Stimulated activated naive CD4-positive, alpha-beta T cell treated with Interleukin-2 at 50 U/mL for 16 hours (primary cell): ENCODE results near the gene METTL14.

Experiments used
- DNase-seq: peaks from one replicate; lab custom pipeline; 2025; lab: John Stamatoyannopoulos, UW

Gene METTL14

DNA sequence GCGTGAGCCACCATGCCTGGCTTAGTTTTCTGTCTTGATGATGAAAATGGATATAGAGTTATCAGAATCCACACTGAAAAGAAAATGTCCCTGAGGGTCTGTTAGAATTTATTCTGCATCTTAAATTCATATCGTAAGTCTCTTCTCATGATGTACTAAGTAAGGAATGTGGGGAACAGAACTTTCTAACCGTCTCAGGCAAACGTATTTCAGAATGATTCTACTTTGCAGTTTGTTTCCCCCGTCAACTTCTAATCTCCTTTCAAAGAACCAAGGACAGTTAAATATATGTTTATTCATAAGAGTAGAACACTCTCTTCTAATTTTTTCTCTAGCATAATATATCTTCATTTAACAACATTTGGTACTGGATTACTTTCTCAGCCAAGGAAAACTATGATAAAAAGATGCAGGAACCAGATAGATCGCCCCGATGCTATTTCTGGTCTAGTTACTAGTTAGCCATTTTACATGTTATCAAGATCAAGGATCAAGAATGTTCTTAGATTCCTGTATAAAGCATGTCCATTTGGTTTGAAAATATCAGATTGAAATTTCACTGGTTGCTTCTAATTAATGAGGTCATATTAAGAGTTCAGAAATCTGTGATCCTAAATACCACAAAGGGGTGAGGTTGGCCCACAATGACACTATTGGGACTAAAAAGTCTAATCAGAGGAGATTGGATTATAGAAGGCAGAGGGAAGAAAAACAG lies 49.5 kb downstream of the METTL14 start:
- DNase-seq, result no peak

DNA sequence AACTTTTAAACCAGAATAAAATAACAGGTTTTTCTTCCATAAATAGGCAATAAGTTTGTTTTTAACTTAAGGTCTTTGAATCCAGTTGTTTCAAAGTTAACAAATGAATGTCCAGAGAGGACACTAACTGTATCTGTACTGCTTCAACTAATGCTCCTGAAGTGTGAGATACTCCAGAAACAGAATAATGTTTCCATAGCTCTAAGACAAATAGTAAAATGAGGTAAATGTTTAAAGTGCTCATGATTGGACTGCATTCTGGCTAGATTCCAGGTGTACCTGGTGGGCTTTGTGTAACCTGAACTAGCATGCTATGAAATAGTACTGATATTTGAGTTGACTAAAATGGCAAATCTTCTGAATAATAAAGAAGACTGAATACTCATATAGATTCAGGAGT lies 51.7 kb downstream of the METTL14 start:
- no peak for DNase-seq

GRCh38 chr4:118738090-118738489 lies 52.9 kb downstream of the METTL14 start:
- DNase-seq, result no peak

- no peak for DNase-seq
Measured at GRCh38 chr4:118739022-118739713, 54.0 kb downstream of the METTL14 start.

DNA sequence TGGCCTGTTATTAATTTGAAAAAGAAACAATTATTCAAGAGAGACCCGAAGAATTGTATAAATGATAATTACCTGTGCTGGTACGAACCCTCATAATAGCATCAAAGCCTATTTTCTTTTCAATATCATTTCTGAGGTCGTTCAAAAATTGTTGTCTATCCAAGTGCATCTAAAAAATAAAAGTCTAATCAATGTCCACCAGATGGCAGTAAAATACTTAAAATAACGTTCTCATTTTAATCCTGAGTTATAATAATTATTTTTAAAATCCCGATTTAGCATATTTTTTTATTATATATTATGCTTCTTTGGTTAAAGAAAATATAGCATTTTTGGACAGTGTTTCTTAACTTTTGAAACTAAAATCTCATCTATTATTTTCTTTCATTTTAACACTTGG lies 55.7 kb downstream of the METTL14 start:
- no peak for DNase-seq

DNA sequence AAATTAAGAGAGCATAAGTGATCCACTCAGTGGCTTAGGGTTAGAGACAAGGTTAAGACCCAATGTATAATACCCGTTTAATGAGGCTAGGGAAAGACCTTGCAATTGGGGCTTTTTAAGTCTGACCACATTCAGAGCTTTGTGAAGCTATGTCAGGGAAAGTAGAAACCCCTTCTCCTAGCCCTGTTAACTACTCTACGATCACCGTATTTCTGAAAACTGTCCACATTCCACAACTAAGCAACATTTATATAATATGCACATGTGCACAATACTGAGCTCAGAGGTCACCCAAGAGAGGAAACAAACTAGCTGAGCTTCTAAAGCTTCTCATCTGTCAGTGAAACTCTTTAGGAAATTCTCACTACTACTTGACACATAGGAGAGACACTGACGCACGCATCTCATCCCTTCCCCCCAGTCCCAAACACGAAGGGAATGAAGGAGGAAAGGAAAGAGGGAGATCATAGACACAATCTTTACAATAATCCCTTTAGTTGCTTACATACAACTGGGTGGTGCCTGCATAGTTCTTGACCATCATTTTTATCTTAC lies 56.2 kb downstream of the METTL14 start:
- DNase-seq, result no peak

DNA sequence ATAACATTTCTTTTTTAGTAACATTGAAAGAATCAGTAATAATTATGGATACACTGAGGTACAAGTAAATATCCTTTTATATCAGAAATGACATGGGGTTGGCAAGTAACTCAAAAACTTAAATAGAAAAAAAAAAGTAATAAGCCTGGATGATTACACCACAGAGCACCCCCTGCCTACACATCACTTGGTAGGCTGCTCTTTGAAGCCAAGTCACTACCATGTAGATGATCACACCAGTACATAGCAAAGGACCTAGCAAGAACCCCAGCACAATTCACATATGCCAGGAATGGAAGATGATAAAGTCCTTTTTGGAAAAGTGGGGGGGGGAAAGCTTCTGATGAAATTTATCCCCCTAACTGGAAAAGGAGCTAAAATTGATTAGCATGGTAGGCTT lies 56.9 kb downstream of the METTL14 start:
- DNase-seq, result no peak

DNA sequence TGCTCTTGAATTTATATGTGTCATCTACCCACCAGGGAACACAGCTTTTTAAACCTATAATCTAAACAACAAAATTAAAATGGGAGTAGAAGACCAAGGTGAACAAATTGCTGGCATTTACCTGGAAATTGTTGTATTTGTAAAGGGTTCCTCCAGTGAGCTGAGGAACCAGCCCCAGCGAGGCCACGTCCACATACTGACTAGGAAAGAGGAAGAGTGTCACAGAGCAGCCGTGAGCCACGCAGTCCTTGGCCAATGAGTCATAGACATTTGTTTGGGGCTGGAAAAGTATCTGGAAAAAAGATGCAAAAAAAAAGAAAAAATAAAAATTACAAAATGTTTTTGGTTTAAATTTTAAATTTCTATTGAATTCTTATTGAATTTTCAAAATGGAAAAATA lies 58.7 kb downstream of the METTL14 start:
- DNase-seq, result no peak

DNA sequence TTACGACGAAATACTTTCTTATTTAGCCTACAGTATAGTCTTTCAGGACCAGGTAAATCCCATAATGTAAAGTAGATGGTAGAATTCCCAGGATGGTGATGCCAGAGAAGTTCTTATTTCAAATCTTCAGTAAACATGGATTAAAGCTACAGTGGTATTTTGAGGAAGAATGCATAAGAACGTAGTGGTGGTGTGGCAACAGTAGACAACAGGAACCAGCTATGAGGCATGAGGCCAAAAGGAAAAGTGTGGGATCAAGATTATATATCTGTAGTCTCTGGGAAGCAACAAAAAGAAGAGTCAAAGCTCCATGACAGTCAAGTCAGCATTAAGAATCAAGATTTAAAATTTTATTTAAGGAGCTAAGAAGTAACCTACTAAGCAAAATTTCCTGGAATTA lies 60.2 kb downstream of the METTL14 start:
- DNase-seq, result no peak

DNA sequence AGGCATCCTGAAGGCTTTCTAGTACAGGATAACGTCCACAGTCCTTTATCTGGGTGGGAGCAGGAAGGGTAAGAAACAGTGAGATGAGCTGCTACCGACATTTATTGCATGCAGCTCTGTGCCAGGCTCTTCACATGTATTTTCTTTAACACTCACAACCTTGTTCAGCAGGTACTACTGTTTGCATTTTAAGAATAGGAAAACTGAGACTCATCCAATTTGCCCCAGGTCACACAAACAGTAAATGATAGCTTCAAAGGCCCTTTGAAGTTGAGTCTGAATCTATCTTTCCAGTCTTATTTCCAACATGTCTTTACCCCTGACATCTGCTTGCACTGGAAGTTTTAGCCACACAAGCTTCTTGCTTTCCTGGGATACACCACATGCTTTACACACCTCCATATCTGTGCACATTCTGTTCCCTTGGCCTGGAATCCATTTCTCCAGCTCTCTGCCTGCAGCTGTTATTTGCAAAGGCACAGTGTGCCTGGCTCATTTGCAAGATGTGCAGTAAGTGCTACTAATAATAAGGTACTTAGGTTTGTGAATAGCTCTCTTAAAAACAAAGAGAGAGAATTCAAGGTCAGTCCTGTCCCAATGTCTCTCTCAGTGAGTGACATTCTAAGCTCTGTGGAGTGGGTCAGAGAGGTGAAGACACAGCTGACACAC lies 61.2 kb downstream of the METTL14 start:
- no peak for DNase-seq

DNA sequence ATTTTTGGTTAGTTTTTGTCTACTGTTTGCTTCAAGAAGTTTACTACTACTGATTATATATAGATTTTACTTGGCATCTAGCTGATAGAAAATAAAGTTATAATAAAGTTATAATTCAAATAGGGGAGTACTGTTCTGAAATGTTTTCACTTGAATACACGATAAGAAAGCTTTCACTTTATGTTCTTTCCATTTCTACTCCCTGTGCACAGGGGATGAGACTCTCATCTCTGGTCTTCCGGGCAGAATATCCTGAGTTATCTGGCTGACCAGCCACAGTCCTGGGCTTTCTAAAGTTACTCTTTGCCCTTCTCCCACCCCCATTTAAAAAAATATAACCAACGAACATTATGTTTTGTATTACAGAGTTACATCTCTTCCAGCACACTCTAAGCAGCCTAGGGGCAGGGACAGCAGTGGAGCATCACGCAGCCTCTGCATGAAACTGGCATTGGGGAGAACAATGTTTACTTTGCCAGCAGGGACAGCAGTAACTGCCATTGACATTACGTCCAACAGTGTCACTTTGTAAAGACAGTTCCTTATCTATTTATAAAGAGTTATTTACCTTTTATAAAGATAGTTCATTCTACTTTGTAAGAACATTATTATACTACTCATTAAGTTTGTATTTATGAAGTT lies 64.3 kb downstream of the METTL14 start:
- no peak for DNase-seq

DNA sequence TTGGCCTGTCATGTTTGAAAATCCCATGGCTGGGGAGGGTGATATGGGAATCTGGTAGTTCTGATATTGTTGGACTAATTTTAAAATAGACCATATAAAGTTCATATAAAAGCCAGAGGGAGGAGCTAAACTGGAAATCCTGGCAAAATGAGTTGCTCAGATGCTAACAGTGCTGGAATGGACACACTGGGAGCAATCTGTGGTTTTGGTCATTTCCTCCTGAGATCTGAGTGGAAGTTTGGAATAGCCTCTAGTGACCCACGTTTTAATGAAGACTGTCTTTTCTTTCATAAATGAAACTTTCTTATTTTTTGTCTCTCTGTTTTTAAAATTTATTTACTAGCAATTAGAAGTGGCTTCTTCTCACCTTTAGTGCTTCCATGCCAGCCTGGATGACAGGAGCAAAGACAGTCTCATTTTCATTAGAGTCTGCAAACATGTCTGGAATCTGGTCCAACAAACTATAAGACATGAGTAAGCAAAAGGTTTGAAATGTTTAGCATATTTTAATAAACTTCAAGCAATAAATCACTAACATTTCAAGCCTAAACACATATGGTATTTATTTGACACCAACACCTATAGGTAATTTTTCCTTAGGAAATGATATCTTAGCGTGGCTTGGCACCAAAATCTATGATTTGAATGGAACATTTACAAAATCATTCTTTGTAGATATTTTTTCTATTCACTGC lies 66.6 kb downstream of the METTL14 start:
- DNase-seq, result no peak

- DNase-seq, result no peak
Measured at GRCh38 chr4:118752551-118752950, 67.4 kb downstream of the METTL14 start.

GRCh38 chr4:118753096-118753495 lies 67.9 kb downstream of the METTL14 start:
- no peak for DNase-seq

DNA sequence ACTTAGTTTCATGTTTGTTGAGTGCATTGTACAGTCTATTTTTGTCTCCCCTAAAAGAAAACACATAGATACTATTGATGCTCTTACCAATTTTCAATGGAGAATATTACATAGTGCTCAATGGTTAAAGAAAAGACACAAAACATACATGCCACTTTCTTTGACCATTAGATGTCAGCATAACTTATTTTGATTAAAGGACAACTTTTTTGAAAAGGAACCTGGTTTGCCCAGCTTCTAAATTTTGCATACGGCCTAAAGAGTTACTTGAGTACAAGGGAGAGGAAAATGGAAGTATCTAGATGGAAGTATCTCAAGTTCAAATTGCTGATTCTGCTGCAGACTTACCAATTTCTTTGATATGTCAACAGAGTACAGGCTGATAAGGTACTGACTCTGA lies 68.5 kb downstream of the METTL14 start:
- DNase-seq, result no peak

DNA sequence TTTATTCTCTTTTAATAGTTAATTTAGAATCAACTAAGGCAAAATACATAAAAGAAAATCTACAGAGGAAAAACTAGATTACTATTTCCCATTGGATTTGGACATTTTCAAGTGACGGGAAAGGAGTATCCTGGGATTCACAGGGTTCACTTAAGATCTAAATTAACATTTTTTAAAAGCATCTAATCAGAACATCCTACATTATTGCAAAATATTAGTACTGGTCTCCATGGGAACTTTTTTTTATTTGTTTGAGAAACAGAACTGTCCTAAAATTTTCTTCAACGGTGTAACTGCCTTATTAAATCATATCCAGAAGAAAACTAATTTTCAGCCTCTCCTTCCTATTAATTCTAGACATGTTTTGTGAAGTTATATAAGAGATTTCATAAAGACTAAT lies 69.7 kb downstream of the METTL14 start:
- no peak for DNase-seq

- DNase-seq, result no peak
Measured at GRCh38 chr4:118755438-118756226, 70.4 kb downstream of the METTL14 start.

DNA sequence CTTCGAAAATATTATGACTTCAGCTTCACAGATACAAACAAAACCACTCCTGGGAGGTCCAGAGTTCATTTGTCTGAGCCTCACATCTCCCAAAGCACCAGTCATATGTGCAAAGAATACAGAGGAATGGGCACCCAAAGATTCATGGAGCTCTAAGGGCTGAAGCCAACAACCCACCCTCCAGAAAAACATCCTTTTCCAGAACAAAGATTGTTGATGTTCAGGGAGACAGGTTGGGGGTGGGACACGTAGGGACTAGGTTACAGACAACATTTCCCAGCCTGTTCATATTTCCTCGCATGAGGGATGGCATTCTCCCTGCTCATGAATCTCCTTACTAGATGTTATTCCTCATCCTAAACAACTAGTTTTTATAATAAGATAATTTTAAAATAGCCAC lies 71.2 kb downstream of the METTL14 start:
- DNase-seq, result no peak

DNA sequence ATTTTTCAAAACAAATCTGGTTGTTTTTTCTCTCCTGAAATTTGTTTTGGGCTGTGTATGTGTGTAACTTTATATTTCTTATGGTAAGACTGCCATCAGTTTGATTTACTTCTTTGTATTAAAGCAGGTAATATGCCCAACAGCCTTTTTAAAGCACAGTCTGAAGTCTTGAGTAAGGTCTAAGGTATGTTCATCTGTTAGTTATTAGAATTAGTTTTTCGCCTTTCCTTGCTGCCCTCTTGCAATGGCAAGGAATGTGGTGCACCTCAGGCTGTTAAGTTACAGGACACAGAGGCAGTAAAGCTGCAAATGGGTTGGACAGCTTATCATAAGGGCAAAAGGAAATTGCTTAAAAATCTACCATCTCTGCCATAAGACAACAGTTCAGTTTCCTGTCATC lies 71.8 kb downstream of the METTL14 start:
- DNase-seq, result no peak

GRCh38 chr4:118757761-118758251 lies 72.6 kb downstream of the METTL14 start:
- DNase-seq, result no peak

GRCh38 chr4:118758293-118758692 lies 73.1 kb downstream of the METTL14 start:
- no peak for DNase-seq
